NCI-H1417 treated with DMSO at 0.1 percent for 48 hours (cell line): ENCODE results near the gene ZNF148.

Source experiments
- DNase-seq: peaks from one replicate; lab custom pipeline; 2025; lab: John Stamatoyannopoulos, UW

Gene ZNF148

GRCh38 chr3:125280668-125281361, 94.3 kb downstream of the ZNF148 start:
- no peak for DNase-seq

GRCh38 chr3:125278155-125278554, 97.0 kb downstream of the ZNF148 start:
- no peak for DNase-seq

GRCh38 chr3:125271127-125271526, 104.0 kb downstream of the ZNF148 start:
- DNase-seq, result no peak

- no peak for DNase-seq
Measured at GRCh38 chr3:125267460-125267859, 107.7 kb downstream of the ZNF148 start.

GRCh38 chr3:125266971-125267370, 108.2 kb downstream of the ZNF148 start:
- no peak for DNase-seq

GRCh38 chr3:125262161-125262560, 113.0 kb downstream of the ZNF148 start:
- no peak for DNase-seq

- DNase-seq, result peak; percentile 40
Measured at GRCh38 chr3:125261031-125261430, 114.1 kb downstream of the ZNF148 start.

GRCh38 chr3:125260158-125260557, 115.0 kb downstream of the ZNF148 start:
- no peak for DNase-seq

- DNase-seq, result no peak
Measured at GRCh38 chr3:125257536-125257935, 117.6 kb downstream of the ZNF148 start.

- DNase-seq, result no peak
Measured at GRCh38 chr3:125256675-125257074, 118.5 kb downstream of the ZNF148 start.

- DNase-seq, result no peak
Measured at GRCh38 chr3:125250973-125251372, 124.2 kb downstream of the ZNF148 start.

GRCh38 chr3:125246237-125246636, 128.9 kb downstream of the ZNF148 start:
- DNase-seq, result no peak

- DNase-seq, result no peak
Measured at GRCh38 chr3:125245521-125245920, 129.6 kb downstream of the ZNF148 start.

GRCh38 chr3:125240496-125240895, 134.6 kb downstream of the ZNF148 start:
- DNase-seq, result no peak

GRCh38 chr3:125239266-125239665, 135.9 kb downstream of the ZNF148 start:
- DNase-seq, result no peak

- DNase-seq, result no peak
Measured at GRCh38 chr3:125238759-125239158, 136.4 kb downstream of the ZNF148 start.

GRCh38 chr3:125236331-125236903, 138.7 kb downstream of the ZNF148 start:
- no peak for DNase-seq

GRCh38 chr3:125234831-125235230, 140.3 kb downstream of the ZNF148 start:
- no peak for DNase-seq

- DNase-seq, result no peak
Measured at GRCh38 chr3:125232401-125232800, 142.7 kb downstream of the ZNF148 start.

GRCh38 chr3:125231895-125232294, 143.2 kb downstream of the ZNF148 start:
- no peak for DNase-seq

GRCh38 chr3:125229707-125230106, 145.4 kb downstream of the ZNF148 start:
- no peak for DNase-seq

GRCh38 chr3:125229168-125229567, 146.0 kb downstream of the ZNF148 start:
- no peak for DNase-seq

- DNase-seq, result no peak
Measured at GRCh38 chr3:125221831-125222230, 153.3 kb downstream of the ZNF148 start.
